NCI-H82 (cell line): Measurements from ENCODE around the gene SETD5.
A peak's percentile ranks its signal among the peaks of the same experiment; 100 is the strongest.

ENCODE experiments used
- DNase-seq: peaks from one replicate; lab custom pipeline; 2025; lab: John Stamatoyannopoulos, UW

SETD5 gene

GRCh38 chr3:9409981-9410854, 12.8 kb downstream of the SETD5 start:
- no peak for DNase-seq

DNA sequence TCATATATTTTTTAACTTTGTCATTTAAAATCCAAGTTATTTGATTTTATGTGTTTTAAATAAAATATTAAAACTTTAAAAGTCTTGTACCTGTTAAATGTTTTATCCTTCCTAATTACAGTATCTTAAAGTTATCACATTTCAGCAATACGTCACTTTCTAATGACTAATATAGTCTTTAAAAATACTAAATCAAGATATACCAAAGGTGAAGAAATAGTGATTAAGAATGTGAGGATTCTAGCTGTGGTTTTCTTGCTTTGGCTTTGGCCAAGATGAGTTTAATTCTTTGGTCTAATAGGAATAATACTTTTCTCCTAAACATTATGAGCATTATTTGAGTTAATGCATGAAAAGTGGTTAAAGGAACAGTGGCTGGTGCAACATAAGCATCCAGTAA, 13.9 kb downstream of the SETD5 start:
- no peak for DNase-seq

DNA sequence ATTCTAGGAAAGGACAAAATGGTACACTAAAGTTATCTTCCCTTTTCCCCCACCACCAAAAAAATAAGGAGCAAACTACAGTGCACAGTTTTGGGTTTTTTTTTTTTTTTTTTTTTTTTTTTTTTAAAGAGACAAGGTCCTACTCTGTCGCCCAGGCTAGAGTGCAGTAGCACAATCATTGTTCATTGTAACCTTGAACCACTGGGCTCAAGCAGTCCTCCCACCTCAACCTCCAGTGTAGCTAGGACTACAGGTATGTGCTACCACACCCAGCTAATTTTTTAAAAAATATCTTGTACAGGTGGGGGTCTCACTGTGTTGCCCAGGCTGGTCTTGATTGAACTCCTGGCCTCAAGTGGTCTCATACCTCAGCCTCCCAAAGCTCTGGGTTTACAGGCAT, 14.9 kb downstream of the SETD5 start:
- DNase-seq: no peak

- no peak for DNase-seq
Observed at GRCh38 chr3:9414826-9415225, 17.4 kb downstream of the SETD5 start.

DNA sequence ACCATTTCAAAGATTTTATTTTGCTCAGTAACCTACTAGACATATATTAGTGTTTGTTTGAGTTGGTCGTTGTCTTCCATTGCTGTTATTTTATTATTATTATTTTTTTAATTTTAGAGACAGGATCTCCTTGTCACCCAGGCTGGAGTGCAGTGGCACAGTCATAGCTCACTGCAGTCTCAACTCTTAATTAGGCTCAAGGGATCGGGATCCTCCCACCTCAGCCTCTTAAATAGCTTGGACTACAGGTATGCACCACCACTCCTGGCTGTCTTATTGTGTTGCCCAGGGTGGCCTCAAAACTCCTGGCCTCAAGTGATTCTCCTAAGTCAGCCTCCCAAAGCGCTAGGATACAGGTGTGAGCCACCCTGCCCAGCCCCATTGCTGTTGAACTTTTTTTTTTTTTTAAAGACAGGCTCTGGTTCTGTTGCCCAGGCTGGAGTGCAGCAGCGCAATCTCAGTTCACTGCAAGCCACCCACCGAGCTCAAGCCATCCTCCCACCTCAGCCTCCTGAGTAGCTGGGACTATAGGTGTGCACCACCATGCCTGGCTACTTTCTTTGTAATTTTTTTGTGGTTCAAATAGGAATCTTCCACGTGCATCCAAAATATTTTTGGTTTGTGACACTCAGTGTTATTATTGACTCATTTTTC, 18.2 kb downstream of the SETD5 start:
- no peak for DNase-seq

DNA sequence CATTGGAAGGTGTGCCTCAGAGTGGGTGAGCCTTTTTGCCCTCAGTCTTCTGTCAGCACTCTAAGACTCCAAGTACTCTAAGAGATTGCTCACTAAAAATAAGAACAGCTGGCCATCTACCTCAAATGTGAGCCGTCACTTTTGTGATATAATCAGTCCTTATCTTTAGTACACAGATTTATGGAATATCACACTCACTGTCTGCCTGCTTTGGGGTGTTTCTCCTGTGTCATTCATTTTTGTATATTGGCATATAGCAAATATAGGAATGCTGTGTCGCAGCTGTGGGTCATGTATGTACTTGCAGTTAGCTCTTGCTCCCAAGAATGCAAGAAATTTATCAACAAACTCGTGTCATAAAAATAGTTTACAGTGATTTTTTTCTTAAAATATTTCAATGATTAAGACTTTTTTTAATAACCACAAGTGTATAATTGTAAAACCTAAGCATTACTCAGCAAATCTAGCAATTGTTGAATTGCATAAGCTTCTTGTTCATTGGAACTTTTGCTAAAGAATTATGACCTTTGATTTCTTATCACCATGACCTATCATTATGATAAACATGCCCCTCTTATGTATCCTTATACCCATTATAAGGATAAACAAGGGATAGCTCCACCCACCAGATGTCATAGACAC, 18.8 kb downstream of the SETD5 start:
- DNase-seq: no peak

GRCh38 chr3:9420850-9421549, 23.6 kb downstream of the SETD5 start:
- no peak for DNase-seq

DNA sequence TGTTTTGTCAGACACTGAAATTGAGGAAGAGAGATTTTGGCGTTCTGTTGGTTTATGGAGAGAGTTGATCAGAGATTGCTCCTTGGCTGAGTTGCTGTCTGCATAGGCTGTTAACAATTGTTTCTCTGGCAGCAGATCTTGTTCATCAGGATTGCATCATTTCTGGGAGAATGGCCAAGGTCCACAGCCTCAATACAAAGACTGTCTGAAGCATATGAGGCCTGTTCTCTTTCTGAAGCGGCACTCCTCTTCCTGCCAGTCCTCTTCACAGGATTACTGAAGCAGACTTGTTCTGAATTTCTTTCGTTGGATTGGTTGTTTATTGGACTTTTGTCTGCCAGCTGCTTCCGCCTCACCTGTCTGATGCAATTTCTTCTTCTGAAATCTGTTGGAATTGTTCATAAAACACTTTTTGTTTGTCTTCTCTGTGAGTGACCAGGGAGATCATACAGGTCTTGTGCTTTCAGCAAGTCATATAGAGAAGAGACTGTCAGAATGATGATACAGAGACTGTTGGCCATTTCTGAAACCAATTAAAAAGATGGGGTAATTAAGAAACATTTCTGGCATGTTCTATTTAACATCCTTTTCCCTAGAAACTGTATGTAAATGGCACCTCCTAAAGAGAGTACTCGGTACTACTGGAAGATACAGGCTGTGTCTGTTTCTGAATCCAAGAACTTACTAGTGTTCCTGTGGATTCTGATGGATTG, 25.5 kb downstream of the SETD5 start:
- DNase-seq: peak; percentile 69

- no peak for DNase-seq
Observed at GRCh38 chr3:9428411-9428810, 31.0 kb downstream of the SETD5 start.

DNA sequence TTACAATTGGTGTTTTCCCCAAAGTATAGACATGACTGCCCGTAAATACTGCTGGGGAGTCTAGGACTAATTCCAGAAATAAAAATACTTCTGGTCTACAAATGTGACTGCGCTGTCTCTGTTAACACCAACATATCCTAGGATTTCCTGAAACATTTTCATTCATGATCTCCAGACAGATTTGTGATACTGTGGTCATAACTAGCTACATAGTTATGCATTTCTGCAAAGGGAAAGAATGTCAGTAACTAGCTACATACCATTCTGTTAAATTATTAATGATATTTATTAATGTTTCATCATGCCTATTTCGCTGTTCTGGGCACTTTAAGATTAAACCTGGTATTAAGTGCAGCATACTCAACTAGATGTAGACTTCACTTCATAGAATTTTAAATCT, 33.3 kb downstream of the SETD5 start:
- DNase-seq: no peak

DNA sequence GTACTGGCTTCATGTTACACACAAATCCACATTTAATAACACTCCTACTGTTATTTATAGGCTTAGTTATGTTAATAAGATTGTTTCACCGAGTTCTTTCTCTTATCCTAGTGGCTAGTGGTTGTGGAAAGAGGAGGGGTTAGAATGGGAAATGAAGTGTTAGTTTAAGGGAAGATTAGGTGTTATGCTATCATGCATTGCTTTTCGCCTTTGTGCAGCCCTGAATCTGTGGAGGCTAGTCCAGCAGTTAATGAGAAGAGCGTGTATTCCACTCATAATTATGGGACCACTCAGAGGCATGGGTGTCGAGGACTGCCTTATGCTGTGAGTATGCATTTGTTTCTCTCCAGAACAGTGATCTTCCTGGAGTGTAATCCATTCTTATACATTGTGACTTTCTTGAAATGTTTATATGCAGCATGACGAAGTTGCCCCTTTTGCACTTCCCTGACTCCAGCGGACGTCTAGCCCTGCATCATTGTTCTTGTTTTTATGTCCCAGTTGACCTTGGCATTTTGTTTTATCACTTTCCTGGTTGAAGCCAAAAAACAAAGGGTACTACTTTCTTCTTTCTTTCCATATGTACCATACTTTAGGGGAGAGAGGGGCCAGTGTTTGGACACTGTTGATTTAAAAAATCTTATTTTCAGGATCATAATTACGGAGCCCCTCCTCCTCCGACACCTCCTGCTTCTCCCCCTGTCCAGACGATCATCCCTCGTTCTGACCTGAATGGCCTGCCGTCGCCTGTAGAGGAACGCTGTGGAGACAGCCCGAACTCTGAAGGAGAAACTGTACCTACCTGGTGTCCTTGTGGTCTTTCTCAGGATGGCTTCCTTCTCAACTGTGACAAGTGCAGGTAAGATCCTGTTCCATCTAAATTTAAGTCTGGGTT, 36.5 kb downstream of the SETD5 start:
- no peak for DNase-seq

GRCh38 chr3:9435316-9435715, 37.9 kb downstream of the SETD5 start:
- no peak for DNase-seq

- no peak for DNase-seq
Observed at GRCh38 chr3:9439331-9439730, 41.9 kb downstream of the SETD5 start.

DNA sequence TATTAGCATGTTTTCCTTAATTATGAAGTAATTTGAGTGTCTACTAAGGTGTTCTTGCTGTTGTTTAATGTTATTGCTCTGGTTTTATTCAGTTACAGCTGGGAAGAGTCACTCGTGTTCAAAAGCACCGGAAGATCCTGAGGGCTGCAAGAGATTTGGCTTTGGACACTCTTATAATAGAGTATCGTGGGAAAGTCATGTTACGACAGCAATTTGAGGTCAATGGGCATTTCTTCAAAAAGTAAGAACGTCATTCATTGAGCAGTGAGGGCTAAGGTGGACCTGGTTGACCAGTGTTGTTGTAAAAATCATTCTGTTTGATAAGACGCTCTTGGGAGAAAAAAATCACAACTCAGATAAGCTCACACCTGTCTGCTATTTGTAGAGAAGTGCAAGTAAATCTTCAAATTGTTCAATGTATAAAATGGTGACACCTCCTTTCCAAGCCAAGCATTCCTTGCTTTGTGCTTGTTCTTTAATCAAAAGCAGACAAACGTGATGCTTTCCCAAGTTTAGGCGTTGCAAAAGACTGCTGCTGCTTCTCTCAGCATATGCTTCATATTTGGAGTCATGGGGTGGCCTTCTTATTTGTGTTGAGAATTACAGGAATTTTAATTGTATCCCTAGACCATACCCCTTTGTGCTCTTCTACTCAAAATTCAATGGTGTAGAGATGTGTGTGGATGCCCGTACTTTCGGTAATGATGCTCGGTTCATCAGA, 44.2 kb downstream of the SETD5 start:
- no peak for DNase-seq

GRCh38 chr3:9448071-9448470, 50.7 kb downstream of the SETD5 start:
- DNase-seq: no peak

GRCh38 chr3:9448643-9449042, 51.2 kb downstream of the SETD5 start:
- no peak for DNase-seq

GRCh38 chr3:9450126-9450525, 52.7 kb downstream of the SETD5 start:
- DNase-seq: no peak

DNA sequence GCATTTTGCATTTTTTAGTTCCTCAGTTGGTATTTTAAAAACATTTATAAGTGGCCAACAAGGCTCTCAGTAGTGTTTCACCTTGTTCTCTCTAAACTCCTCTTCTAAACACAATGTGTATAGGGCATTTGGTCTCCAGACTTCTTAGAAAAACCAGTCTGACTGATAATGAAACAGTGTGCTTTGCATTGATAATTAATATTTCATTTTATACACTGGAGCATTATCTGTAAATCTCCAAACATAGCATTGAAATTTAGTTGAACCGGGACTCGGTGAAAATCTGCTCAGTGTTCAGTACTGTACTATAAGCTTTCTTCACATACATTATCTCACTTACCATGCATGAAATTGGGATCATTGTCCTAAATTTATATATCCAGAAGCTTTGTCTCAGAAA, 53.6 kb downstream of the SETD5 start:
- no peak for DNase-seq

- no peak for DNase-seq
Observed at GRCh38 chr3:9452417-9452816, 55.0 kb downstream of the SETD5 start.

- no peak for DNase-seq
Observed at GRCh38 chr3:9455596-9456131, 58.2 kb downstream of the SETD5 start.
